GM12878 (cell line): Measurements from ENCODE around the gene IPO8. TPM values are rescaled to one million over a fixed set of nuclear protein-coding genes. Genes with fewer than 3 reads are reported as not detected.

Experiments
- ATAC-seq: fragments of 200-7000 bp; cut with Tn5 transposase; 3 replicates; pipeline ENCODE4 v1.9.1; 2020; ENCODE audit warnings: mild to moderate bottlenecking, moderate library complexity
- BruUV-seq: library from RNA; stranded (reverse); fragments of 400-500 nt; replicated peaks from 2 replicates; lab custom pipeline; 2021; lab: Mats Ljungman, UMichigan
- CTCF ChIA-PET: fragments of 300-600 bp; sonication (Branson Sonifier 250); formaldehyde crosslinking; extraction: SDS; loops from one replicate; lab custom pipeline; 2021; ENCODE audit warnings: inconsistent platforms; lab: Yijun Ruan, JAX
- POLR2A ChIA-PET: fragments of 350-600 bp; formaldehyde crosslinking; extraction: SDS; loops from one replicate; lab custom pipeline; 2021; ENCODE audit warnings: inconsistent platforms; lab: Charles Lee
- RAD21 ChIA-PET: fragments of 300-600 bp; sonication (Branson Sonifier 250); formaldehyde crosslinking; loops from one replicate; lab custom pipeline; 2023; ENCODE audit warnings: antibody characterized with exemption; ENCODE audit not compliant: unreplicated experiment; lab: Charles Lee
- SMC1A ChIA-PET: fragments of 300-600 bp; sonication (Branson Sonifier 250); formaldehyde crosslinking; loops from one replicate; lab custom pipeline; 2023; ENCODE audit not compliant: unreplicated experiment, uncharacterized antibody; lab: Charles Lee
- DNase-seq: peaks from one replicate; pipeline ENCODE4 v3.0.0-alpha.2; 2011; ENCODE audit warnings: low read depth, low spot score
- FAIRE-seq: peaks from 3 replicates; lab custom pipeline; 2011; peaks lifted over from hg19 to GRCh38; lab: Jason Lieb, UNC
- H2AFZ ChIP-seq: 2 replicates; pipeline ENCODE4 v1.6.0; 2011; ENCODE audit warnings: low read depth, low read length, control low read depth; ENCODE audit not compliant: control insufficient read depth
- H3K27ac ChIP-seq: 2 replicates; pipeline ENCODE4 v1.5.1; 2011; ENCODE audit warnings: control low read depth; ENCODE audit not compliant: control insufficient read depth, insufficient read depth
- H3K27me3 ChIP-seq, 2 experiments: replicated peaks in 1 of 2; 2 replicates each; pipeline versions ENCODE4 v1.6.0 to v1.6.1; 2011; ENCODE audit warnings: low read length in 1 of 2; ENCODE audit not compliant: control insufficient read depth in 2 of 2, insufficient read depth in 2 of 2
- H3K36me3 ChIP-seq, 2 experiments: 2 replicates each; pipeline ENCODE4 v1.5.1; 2011; ENCODE audit warnings: low read length in 1 of 2; ENCODE audit not compliant: control insufficient read depth in 2 of 2, insufficient read depth in 2 of 2
- H3K4me1 ChIP-seq: 2 replicates; pipeline ENCODE4 v1.6.1; 2011; ENCODE audit warnings: mild to moderate bottlenecking, low read length, moderate library complexity, mixed read lengths; ENCODE audit not compliant: control insufficient read depth, insufficient read depth
- H3K4me2 ChIP-seq: 2 replicates; pipeline ENCODE4 v1.6.0; 2011; ENCODE audit warnings: control low read depth; ENCODE audit not compliant: control insufficient read depth, insufficient read depth
- H3K4me3 ChIP-seq: fragments of 200-600 bp; sonication (generic); 2 replicates; pipeline ENCODE4 v1.5.1; 2016
- H3K79me2 ChIP-seq: 2 replicates; pipeline ENCODE4 v1.6.0; 2011; ENCODE audit warnings: low read length; ENCODE audit not compliant: control insufficient read depth, insufficient read depth
- H3K9ac ChIP-seq: 2 replicates; pipeline ENCODE4 v1.8.0; 2011; ENCODE audit warnings: low read length, control low read depth, mixed read lengths; ENCODE audit not compliant: control insufficient read depth, insufficient read depth
- H3K9me3 ChIP-seq: replicated peaks from 3 replicates; pipeline ENCODE4 v1.5.1; 2011; ENCODE audit warnings: mild to moderate bottlenecking, low read length; ENCODE audit not compliant: control insufficient read depth, insufficient read depth
- H4K20me1 ChIP-seq: 2 replicates; pipeline ENCODE4 v1.6.0; 2011; ENCODE audit not compliant: control insufficient read depth, insufficient read depth
- BCL3 ChIP-seq: IDR thresholded peaks from 2 replicates; pipeline ENCODE4 v1.6.1; 2011; ENCODE audit warnings: borderline replicate concordance, low read depth, mild to moderate bottlenecking, moderate library complexity, low read length; ENCODE audit not compliant: insufficient read depth, poor library complexity, severe bottlenecking
- CHD2 ChIP-seq: IDR thresholded peaks from 2 replicates; pipeline ENCODE4 v1.6.1; 2011; ENCODE audit warnings: low read depth, low read length, improper control_type of control experiment, borderline replicate concordance
- EED ChIP-seq: sonication (generic); IDR thresholded peaks from 2 replicates; pipeline ENCODE4 v1.6.1; 2016; ENCODE audit warnings: antibody characterized with exemption, low read depth
- HCFC1 ChIP-seq: fragments of 150-350 bp; IDR thresholded peaks from 2 replicates; pipeline ENCODE4 v1.6.1; 2014; ENCODE audit warnings: low read length
- IKZF1 ChIP-seq: fragments of 450-650 bp; conservative IDR thresholded peaks from 2 replicates; pipeline ENCODE4 v1.6.1; 2017; ENCODE audit warnings: antibody characterized with exemption, mild to moderate bottlenecking
- JUND ChIP-seq: IDR thresholded peaks from 2 replicates; pipeline ENCODE4 v1.6.1; 2012; ENCODE audit warnings: low read depth, mild to moderate bottlenecking, low read length, improper control_type of control experiment, moderate library complexity
- KAT2A ChIP-seq: conservative IDR thresholded peaks from 2 replicates; pipeline ENCODE4 v1.6.1; 2011; ENCODE audit warnings: low read depth, low read length; ENCODE audit not compliant: control insufficient read depth
- KLF5 ChIP-seq: fragments of 450-650 bp; IDR thresholded peaks from 2 replicates; pipeline ENCODE4 v1.6.1; 2014; ENCODE audit warnings: mild to moderate bottlenecking; ENCODE audit not compliant: partially characterized antibody
- SPI1 ChIP-seq: IDR thresholded peaks from 2 replicates; pipeline ENCODE4 v1.6.1; 2011; ENCODE audit warnings: low read depth, mild to moderate bottlenecking, low read length, moderate library complexity, borderline replicate concordance; ENCODE audit not compliant: insufficient read depth
- SUZ12 ChIP-seq: fragments of 200-600 bp; sonication (generic); IDR thresholded peaks from one replicate; pipeline ENCODE4 v1.6.1; 2018; ENCODE audit warnings: antibody characterized with exemption, mild to moderate bottlenecking; ENCODE audit not compliant: unreplicated experiment
- WRNIP1 ChIP-seq: IDR thresholded peaks from 2 replicates; pipeline ENCODE4 v1.6.1; 2011; ENCODE audit warnings: low read depth, low read length, improper control_type of control experiment, borderline replicate concordance
- ZNF622 ChIP-seq: fragments of 450-650 bp; IDR thresholded peaks from 2 replicates; pipeline ENCODE4 v1.6.1; 2017; ENCODE audit warnings: mild to moderate bottlenecking, inconsistent platforms
- ZSCAN29 ChIP-seq: fragments of 450-650 bp; IDR thresholded peaks from 2 replicates; pipeline ENCODE4 v1.6.1; 2017; ENCODE audit warnings: mild to moderate bottlenecking, moderate library complexity
- WGBS: methylation state at CpG from one replicate; pipeline ENCODE4 v1.1.6; 2016; ENCODE audit warnings: low lambda C conversion rate; ENCODE audit not compliant: insufficient replicate concordance, insufficient coverage; ENCODE audit errors: missing lambda C conversion rate; 5-methylcytosine and 5-hydroxymethylcytosine counted together
- in situ Hi-C: fragments of 300-500 bp; cut with MboI; formaldehyde crosslinking; loops from 9 replicates; pipeline ENCODE4 v1.14.3; 2018; ENCODE audit warnings: mixed read lengths
- intact Hi-C: fragments of 100-400 bp; cut with micrococcal nuclease; formaldehyde crosslinking; loops from one replicate; pipeline ENCODE4 v1.14.2; 2022; ENCODE audit not compliant: unreplicated experiment
- polyA plus RNA-seq, 11 experiments: library from polyadenylated mRNA; depleted of rRNA in 4 of 11; unstranded in 6 of 11; stranded (reverse) in 5 of 11; fragments of >200 nt; fragmentation: Nextera tagmentation in 4 of 11; fragmentation: Illumina TruSeq in 1 of 11; extraction: Ambion mirVana in 4 of 11; extraction: Trizol in 1 of 11; gene quantifications; 1 replicate in 1 of 11; 2 replicates in 10 of 11; pipeline versions ENCODE4 v1.2.1 to v1.2.3, GENCODE V29; 2011 to 2016; ENCODE audit warnings: inconsistent platforms in 2 of 11, missing spikeins in 2 of 11, low read depth in 1 of 11
- total RNA-seq, 4 experiments: library from RNA; depleted of rRNA in 3 of 4; stranded (reverse); fragments of >200 nt in 3 of 4; fragmentation: Illumina TruSeq in 1 of 4; extraction: Trizol in 1 of 4; gene quantifications; 2 replicates each; pipeline versions ENCODE4 v1.2.1 to v1.2.3, GENCODE V29; 2013 to 2021
- TF ChIP-seq, protein P1 (sequence below): fragments of 450-650 bp; IDR thresholded peaks from 2 replicates; pipeline ENCODE4 v1.6.1; 2016; ENCODE audit warnings: mild to moderate bottlenecking, moderate library complexity, borderline replicate concordance

Gene IPO8
- total and polyA plus RNA-seq, 10 of the 15 experiments (the other 5 are each of a cell fraction or from before 2014, with no cell fraction given): 6.9 to 38.5 (median 15.1) TPM

DNA sequence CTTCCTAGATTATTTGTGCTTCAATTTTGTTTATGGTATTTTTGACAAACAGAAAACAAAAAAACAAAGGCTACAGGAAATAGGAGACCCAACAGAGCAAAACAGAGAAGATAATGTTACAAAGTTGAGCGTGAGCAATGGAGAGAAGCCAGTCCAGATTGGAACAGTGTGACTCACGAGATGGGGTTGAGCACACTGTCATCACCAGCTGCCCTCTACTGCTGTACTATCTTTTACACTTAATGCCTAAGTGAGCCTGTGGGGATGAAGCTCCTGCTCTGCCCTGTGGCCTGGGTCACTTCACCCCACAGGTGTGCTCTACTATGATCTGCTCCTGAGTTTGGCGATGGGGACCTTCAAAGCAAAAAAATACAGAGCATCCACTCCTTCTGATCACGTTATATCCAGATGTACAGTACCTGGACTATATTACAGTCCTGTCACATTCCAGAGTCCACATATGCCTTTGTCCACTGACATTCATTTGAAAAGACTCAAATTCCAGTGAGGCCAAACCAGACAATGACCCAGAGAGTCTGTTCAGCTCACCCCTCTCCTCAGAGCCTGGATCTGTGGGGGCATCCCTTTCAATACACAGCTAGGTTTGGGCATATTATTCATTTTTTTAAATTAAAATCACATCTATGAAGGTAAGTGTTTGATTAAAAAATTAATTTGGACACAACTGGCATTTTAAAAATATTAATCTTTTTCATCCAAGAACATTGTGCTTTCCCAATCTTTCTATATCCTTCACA lies 4.4 kb downstream of the IPO8 start:
- Histone ChIP-seq H3K9me3 (no peaks in the 10 kb centered on the region), H3K36me3 (no peaks in the 10 kb centered on the region), H4K20me1 (no peaks in the 10 kb centered on the region), H3K4me2 (no peak overlapping the region), H3K79me2 (peaks cover 30% of the 10 kb centered on the region), H2AFZ (no peak overlapping the region), H3K27ac (no peak overlapping the region), H3K9ac (no peak overlapping the region), H3K4me3 (no peak overlapping the region), H3K27me3 (no peaks in the 10 kb centered on the region), H3K4me1 (peaks cover 4% of the 10 kb centered on the region)
- DNase-seq (no peak), ATAC-seq (peak; percentile 59), FAIRE-seq (no peak)
- SMC1A ChIA-PET: interaction anchor here (0.8 to 1.4 kb wide), 4 partner anchors 15 to 62 kb away, joined by 3 to 4 read pairs (median 3); no protein-coding TSS in a partner anchor
- in situ Hi-C loops: no loop called here
- RAD21 ChIA-PET: interaction anchor here (0.8 to 1.9 kb wide), 2 partner anchors 40 to 63 kb away, joined by 3 to 9 read pairs; partner anchors contain the start of gene CAPRIN2
- 89% methylated on average over 4 of the region's 4 CpGs for WGBS
- intact Hi-C loops: no loop called here
- POLR2A ChIA-PET: interaction anchor here (1.4 kb wide), 1 partner anchor 65 kb away, joined by 3 read pairs; no protein-coding TSS in a partner anchor
- CTCF ChIA-PET: interaction anchor here (0.7 to 1.0 kb wide), 4 partner anchors 10 to 242 kb away, joined by 3 to 4 read pairs (median 4); no protein-coding TSS in a partner anchor
- no TSS peak for BruUV-seq
- TF ChIP-seq SUZ12: no peak
- TF ChIP-seq KAT2A: no peak
- TF ChIP-seq ZNF622: no peak
- no peak for TF ChIP-seq KLF5
- no peak for TF ChIP-seq IKZF1
- no peak for TF ChIP-seq ZSCAN29
- no peak for TF ChIP-seq WRNIP1
- no peak for TF ChIP-seq JUND
- TF ChIP-seq EED: no peak
- TF ChIP-seq BCL3: no peak
- TF ChIP-seq, protein P1, sequence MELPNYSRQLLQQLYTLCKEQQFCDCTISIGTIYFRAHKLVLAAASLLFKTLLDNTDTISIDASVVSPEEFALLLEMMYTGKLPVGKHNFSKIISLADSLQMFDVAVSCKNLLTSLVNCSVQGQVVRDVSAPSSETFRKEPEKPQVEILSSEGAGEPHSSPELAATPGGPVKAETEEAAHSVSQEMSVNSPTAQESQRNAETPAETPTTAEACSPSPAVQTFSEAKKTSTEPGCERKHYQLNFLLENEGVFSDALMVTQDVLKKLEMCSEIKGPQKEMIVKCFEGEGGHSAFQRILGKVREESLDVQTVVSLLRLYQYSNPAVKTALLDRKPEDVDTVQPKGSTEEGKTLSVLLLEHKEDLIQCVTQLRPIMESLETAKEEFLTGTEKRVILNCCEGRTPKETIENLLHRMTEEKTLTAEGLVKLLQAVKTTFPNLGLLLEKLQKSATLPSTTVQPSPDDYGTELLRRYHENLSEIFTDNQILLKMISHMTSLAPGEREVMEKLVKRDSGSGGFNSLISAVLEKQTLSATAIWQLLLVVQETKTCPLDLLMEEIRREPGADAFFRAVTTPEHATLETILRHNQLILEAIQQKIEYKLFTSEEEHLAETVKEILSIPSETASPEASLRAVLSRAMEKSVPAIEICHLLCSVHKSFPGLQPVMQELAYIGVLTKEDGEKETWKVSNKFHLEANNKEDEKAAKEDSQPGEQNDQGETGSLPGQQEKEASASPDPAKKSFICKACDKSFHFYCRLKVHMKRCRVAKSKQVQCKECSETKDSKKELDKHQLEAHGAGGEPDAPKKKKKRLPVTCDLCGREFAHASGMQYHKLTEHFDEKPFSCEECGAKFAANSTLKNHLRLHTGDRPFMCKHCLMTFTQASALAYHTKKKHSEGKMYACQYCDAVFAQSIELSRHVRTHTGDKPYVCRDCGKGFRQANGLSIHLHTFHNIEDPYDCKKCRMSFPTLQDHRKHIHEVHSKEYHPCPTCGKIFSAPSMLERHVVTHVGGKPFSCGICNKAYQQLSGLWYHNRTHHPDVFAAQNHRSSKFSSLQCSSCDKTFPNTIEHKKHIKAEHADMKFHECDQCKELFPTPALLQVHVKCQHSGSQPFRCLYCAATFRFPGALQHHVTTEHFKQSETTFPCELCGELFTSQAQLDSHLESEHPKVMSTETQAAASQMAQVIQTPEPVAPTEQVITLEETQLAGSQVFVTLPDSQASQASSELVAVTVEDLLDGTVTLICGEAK: no peak
- no peak for TF ChIP-seq SPI1
- TF ChIP-seq CHD2: no peak
- TF ChIP-seq HCFC1: no peak
